ENCODE measurements around the gene VPS4A.

VPS4A gene

GRCh38 chr16:69327585-69328310, 16.6 kb downstream of the VPS4A start:
- TF ChIP-seq ZNF274 (IDR thresholded peaks at IDR 0.05; ENCODE audit: low read depth, low read length): no peak
- H3K4me3 ChIP-seq (ENCODE audit: low read length): no peak overlapping the region

GRCh38 chr16:69328854-69329316, 17.7 kb downstream of the VPS4A start:
- H3K4me3 ChIP-seq (ENCODE audit: low read length): peak overlapping the region; percentile 63; the same call in 1 of the 2 replicates
- TF ChIP-seq ZNF274 (IDR thresholded peaks at IDR 0.05; ENCODE audit: low read depth, low read length): no peak

- no peak for TF ChIP-seq ZNF274 (IDR thresholded peaks at IDR 0.05; ENCODE audit: low read depth, low read length)
- H3K4me3 ChIP-seq (ENCODE audit: low read length): peak overlapping the region; percentile 63
Measured at GRCh38 chr16:69329369-69330285, 18.5 kb downstream of the VPS4A start.

GRCh38 chr16:69330286-69331109, 19.3 kb downstream of the VPS4A start, which contains the start of gene PDF:
TSS of gene PDF (minus strand) at chr16:69330588. CDS start at chr16:69330570, 18 bp downstream.
- H3K4me3 ChIP-seq (ENCODE audit: low read length): peak within 1 kb of the TSS; percentile 63
- TF ChIP-seq ZNF274 (IDR thresholded peaks at IDR 0.05; ENCODE audit: low read depth, low read length): no peak

- no peak overlapping the region for H3K4me3 ChIP-seq (ENCODE audit: low read length)
- TF ChIP-seq ZNF274 (IDR thresholded peaks at IDR 0.05; ENCODE audit: low read depth, low read length): no peak
Measured at GRCh38 chr16:69334696-69335095, 23.5 kb downstream of the VPS4A start.

- TF ChIP-seq ZNF274 (IDR thresholded peaks at IDR 0.05; ENCODE audit: low read depth, low read length): no peak
- peak overlapping the region; percentile 95 for H3K4me3 ChIP-seq (ENCODE audit: low read length)
Measured at GRCh38 chr16:69338557-69339288, 27.6 kb downstream of the VPS4A start.

GRCh38 chr16:69339289-69340094, 28.3 kb downstream of the VPS4A start, which contains the start of the genes COG8 and NIP7:
TSS of gene COG8 (minus strand) at chr16:69339564. CDS start at chr16:69339552, 12 bp downstream.
TSS of gene NIP7 (plus strand) at chr16:69339772. CDS start at chr16:69339830, 58 bp downstream.
- TF ChIP-seq ZNF274 (IDR thresholded peaks at IDR 0.05; ENCODE audit: low read depth, low read length): no peak
- peak within 1 kb of the TSS; percentile 95 for H3K4me3 ChIP-seq (ENCODE audit: low read length)

- TF ChIP-seq ZNF274 (IDR thresholded peaks at IDR 0.05; ENCODE audit: low read depth, low read length): no peak
- H3K4me3 ChIP-seq (ENCODE audit: low read length): peak overlapping the region; percentile 95
Measured at GRCh38 chr16:69340095-69340644, 29.0 kb downstream of the VPS4A start.

GRCh38 chr16:69344171-69344570, 33.0 kb downstream of the VPS4A start:
- TF ChIP-seq ZNF274 (IDR thresholded peaks at IDR 0.05; ENCODE audit: low read depth, low read length): no peak
- no peak overlapping the region for H3K4me3 ChIP-seq (ENCODE audit: low read length)

- no peak overlapping the region for H3K4me3 ChIP-seq (ENCODE audit: low read length)
- no peak for TF ChIP-seq ZNF274 (IDR thresholded peaks at IDR 0.05; ENCODE audit: low read depth, low read length)
Measured at GRCh38 chr16:69345923-69346322, 34.8 kb downstream of the VPS4A start.

GRCh38 chr16:69346683-69347082, 35.5 kb downstream of the VPS4A start:
- no peak for TF ChIP-seq ZNF274 (IDR thresholded peaks at IDR 0.05; ENCODE audit: low read depth, low read length)
- no peak overlapping the region for H3K4me3 ChIP-seq (ENCODE audit: low read length)

GRCh38 chr16:69348222-69348621, 37.1 kb downstream of the VPS4A start:
- no peak for TF ChIP-seq ZNF274 (IDR thresholded peaks at IDR 0.05; ENCODE audit: low read depth, low read length)
- no peak overlapping the region for H3K4me3 ChIP-seq (ENCODE audit: low read length)
